Measurements from ENCODE around the gene MRPL36.
"Not testable (repeated sequence)": the region's sequence is repeated elsewhere in the genome, so short reads cannot be mapped to it uniquely, and the experiment has no call there.

The MRPL36 gene

GRCh38 chr5:1789834-1790471 is 9.7 kb downstream of the MRPL36 start:
- peak overlapping the region; percentile 16 for H2AFZ ChIP-seq (ENCODE audit: low read depth, low read length)
- H4K91ac ChIP-seq (ENCODE audit: low read length): no peak overlapping the region
- peaks cover 0 to 1% of the 10 kb centered on the region in 2 experiments for H3K36me3 ChIP-seq (ENCODE audit: control insufficient read depth in 1 of 2, insufficient read depth in 2 of 2, low read depth in 1 of 2, low read length in 2 of 2)
- peaks cover 0 to 1% of the 10 kb centered on the region in 2 experiments for H3K27me3 ChIP-seq (ENCODE audit: control insufficient read depth in 1 of 2, insufficient read depth in 1 of 2, low read length in 2 of 2)
- H2BK120ac ChIP-seq (ENCODE audit: low read depth, low read length): no peak overlapping the region
- no peak overlapping the region for H2BK5ac ChIP-seq (ENCODE audit: low read depth, low read length, poor library complexity, severe bottlenecking)
- H3K4me2 ChIP-seq (ENCODE audit: low read length, poor library complexity, severe bottlenecking): peak overlapping the region; percentile 18
- no peak overlapping the region for H3K23ac ChIP-seq (ENCODE audit: low read length in 2 of 2)
- H4K8ac ChIP-seq (ENCODE audit: low read length): peak overlapping the region; percentile 80
- H3K27ac ChIP-seq (ENCODE audit: low read length, poor library complexity, severe bottlenecking): no peak overlapping the region
- peaks cover 1% of the 10 kb centered on the region for H3K79me1 ChIP-seq (replicated peaks; ENCODE audit: low read length, poor library complexity, severe bottlenecking)
- H2BK15ac ChIP-seq (ENCODE audit: low read depth, poor library complexity, severe bottlenecking): no peak overlapping the region
- peak overlapping the region in 1 of 2 experiments; percentile 61 for H3K4me3 ChIP-seq (ENCODE audit: insufficient read depth in 1 of 2, low read depth in 1 of 2, low read length in 2 of 2)
- DNase-seq: peak; percentile 89
- H3K4me1 ChIP-seq (ENCODE audit: control insufficient read depth, insufficient read depth, low read depth, low read length): peaks cover 18% of the 10 kb centered on the region
- peak overlapping the region; percentile 42 for H3K9ac ChIP-seq (ENCODE audit: low read length)
- peak overlapping the region in 1 of 2 experiments; percentile 49 for H3K4ac ChIP-seq (ENCODE audit: low read depth in 1 of 2, low read length in 2 of 2)
- no peak overlapping the region for H3K14ac ChIP-seq (ENCODE audit: low read length in 2 of 2)
- peak overlapping the region in 1 of 2 experiments; percentile 41 for H3K18ac ChIP-seq (ENCODE audit: low read depth in 1 of 2, low read length in 2 of 2)
- H2BK12ac ChIP-seq (ENCODE audit: low read length in 2 of 2): no peak overlapping the region
- no peak overlapping the region for H2AK5ac ChIP-seq (ENCODE audit: low read length, severe bottlenecking)
- no peaks in the 10 kb centered on the region for H3K9me3 ChIP-seq (ENCODE audit: control insufficient read depth, low read length)
- 0% methylated on average over 8 of the region's 10 CpGs for WGBS

- H3K18ac ChIP-seq (ENCODE audit: low read depth in 1 of 2, low read length in 2 of 2); H3K4ac ChIP-seq (ENCODE audit: low read depth in 1 of 2, low read length in 2 of 2); H3K27ac ChIP-seq (ENCODE audit: low read length, poor library complexity, severe bottlenecking); H3K36me3 ChIP-seq (ENCODE audit: control insufficient read depth in 1 of 2, insufficient read depth in 2 of 2, low read depth in 1 of 2, low read length in 2 of 2); H2BK15ac ChIP-seq (ENCODE audit: low read depth, poor library complexity, severe bottlenecking); H2BK5ac ChIP-seq (ENCODE audit: low read depth, low read length, poor library complexity, severe bottlenecking); H3K9me3 ChIP-seq (ENCODE audit: control insufficient read depth, low read length); H3K14ac ChIP-seq (ENCODE audit: low read length in 2 of 2); H4K8ac ChIP-seq (ENCODE audit: low read length); H2AK5ac ChIP-seq (ENCODE audit: low read length, severe bottlenecking); H3K23ac ChIP-seq (ENCODE audit: low read length in 2 of 2); H2BK12ac ChIP-seq (ENCODE audit: low read length in 2 of 2); H3K79me1 ChIP-seq (replicated peaks; ENCODE audit: low read length, poor library complexity, severe bottlenecking); H3K4me2 ChIP-seq (ENCODE audit: low read length, poor library complexity, severe bottlenecking); H4K91ac ChIP-seq (ENCODE audit: low read length); H2BK120ac ChIP-seq (ENCODE audit: low read depth, low read length); H3K27me3 ChIP-seq (ENCODE audit: control insufficient read depth in 1 of 2, insufficient read depth in 1 of 2, low read length in 2 of 2): not testable (repeated sequence)
- Histone ChIP-seq H3K4me1 (ENCODE audit: control insufficient read depth, insufficient read depth, low read depth, low read length) (peaks cover 13% of the 10 kb centered on the region), H2AFZ (ENCODE audit: low read depth, low read length) (peak overlapping the region; percentile 16), H3K9ac (ENCODE audit: low read length) (peak overlapping the region; percentile 42), H3K4me3 (ENCODE audit: insufficient read depth in 1 of 2, low read depth in 1 of 2, low read length in 2 of 2) (peak overlapping the region in 1 of 2 experiments; percentile 61)
- 75% methylated on average over 3 of the region's 3 CpGs for WGBS
- DNase-seq: peak; percentile 89
Observed at GRCh38 chr5:1789438-1789833, 10.2 kb downstream of the MRPL36 start.

GRCh38 chr5:1788828-1789227 is 10.8 kb downstream of the MRPL36 start:
- no peaks in the 10 kb centered on the region for H3K9me3 ChIP-seq (ENCODE audit: control insufficient read depth, low read length)
- no peak overlapping the region for H2BK120ac ChIP-seq (ENCODE audit: low read depth, low read length)
- no peak overlapping the region for H2AK5ac ChIP-seq (ENCODE audit: low read length, severe bottlenecking)
- WGBS: 91% methylated on average over 14 of the region's 15 CpGs
- no peaks in the 10 kb centered on the region for H3K36me3 ChIP-seq (ENCODE audit: control insufficient read depth in 1 of 2, insufficient read depth in 2 of 2, low read depth in 1 of 2, low read length in 2 of 2)
- peak overlapping the region in 1 of 2 experiments; percentile 71 for H3K14ac ChIP-seq (ENCODE audit: low read length in 2 of 2)
- no peak overlapping the region for H3K4ac ChIP-seq (ENCODE audit: low read depth in 1 of 2, low read length in 2 of 2)
- H3K18ac ChIP-seq (ENCODE audit: low read depth in 1 of 2, low read length in 2 of 2): peak overlapping the region; percentile 9 to 50
- no peak overlapping the region for H2BK5ac ChIP-seq (ENCODE audit: low read depth, low read length, poor library complexity, severe bottlenecking)
- peaks cover 11% of the 10 kb centered on the region for H3K4me1 ChIP-seq (ENCODE audit: control insufficient read depth, insufficient read depth, low read depth, low read length)
- peak overlapping the region; percentile 73 for H4K8ac ChIP-seq (ENCODE audit: low read length)
- peaks cover 11% of the 10 kb centered on the region in 2 experiments for H3K27me3 ChIP-seq (ENCODE audit: control insufficient read depth in 1 of 2, insufficient read depth in 1 of 2, low read length in 2 of 2)
- no peak overlapping the region for H3K27ac ChIP-seq (ENCODE audit: low read length, poor library complexity, severe bottlenecking)
- peak overlapping the region; percentile 80 for H2BK15ac ChIP-seq (ENCODE audit: low read depth, poor library complexity, severe bottlenecking)
- DNase-seq: no peak
- no peak overlapping the region for H3K9ac ChIP-seq (ENCODE audit: low read length)
- H2BK12ac ChIP-seq (ENCODE audit: low read length in 2 of 2): peak overlapping the region; percentile 63 to 90
- H2AFZ ChIP-seq (ENCODE audit: low read depth, low read length): peak overlapping the region; percentile 57
- no peak overlapping the region for H3K23ac ChIP-seq (ENCODE audit: low read length in 2 of 2)
- no peaks in the 10 kb centered on the region for H3K79me1 ChIP-seq (replicated peaks; ENCODE audit: low read length, poor library complexity, severe bottlenecking)
- H3K4me2 ChIP-seq (ENCODE audit: low read length, poor library complexity, severe bottlenecking): no peak overlapping the region
- H3K4me3 ChIP-seq (ENCODE audit: insufficient read depth in 1 of 2, low read depth in 1 of 2, low read length in 2 of 2): no peak overlapping the region
- H4K91ac ChIP-seq (ENCODE audit: low read length): peak overlapping the region; percentile 70

GRCh38 chr5:1788200-1788599 is 11.4 kb downstream of the MRPL36 start:
- H2BK15ac ChIP-seq (ENCODE audit: low read depth, poor library complexity, severe bottlenecking): no peak overlapping the region
- no peak overlapping the region for H3K4ac ChIP-seq (ENCODE audit: low read depth in 1 of 2, low read length in 2 of 2)
- no peaks in the 10 kb centered on the region for H3K9me3 ChIP-seq (ENCODE audit: control insufficient read depth, low read length)
- peaks cover 11% of the 10 kb centered on the region in 2 experiments for H3K27me3 ChIP-seq (ENCODE audit: control insufficient read depth in 1 of 2, insufficient read depth in 1 of 2, low read length in 2 of 2)
- WGBS: 98% methylated on average over 7 of the region's 7 CpGs
- no peak overlapping the region for H2BK5ac ChIP-seq (ENCODE audit: low read depth, low read length, poor library complexity, severe bottlenecking)
- no peak overlapping the region for H2AK5ac ChIP-seq (ENCODE audit: low read length, severe bottlenecking)
- H4K8ac ChIP-seq (ENCODE audit: low read length): no peak overlapping the region
- no peak overlapping the region for H3K4me2 ChIP-seq (ENCODE audit: low read length, poor library complexity, severe bottlenecking)
- no peak overlapping the region for H4K91ac ChIP-seq (ENCODE audit: low read length)
- no peak overlapping the region for H3K14ac ChIP-seq (ENCODE audit: low read length in 2 of 2)
- H3K18ac ChIP-seq (ENCODE audit: low read depth in 1 of 2, low read length in 2 of 2): peak overlapping the region in 1 of 2 experiments; percentile 38
- H2BK120ac ChIP-seq (ENCODE audit: low read depth, low read length): no peak overlapping the region
- H3K23ac ChIP-seq (ENCODE audit: low read length in 2 of 2): no peak overlapping the region
- H3K79me1 ChIP-seq (replicated peaks; ENCODE audit: low read length, poor library complexity, severe bottlenecking): no peaks in the 10 kb centered on the region
- no peaks in the 10 kb centered on the region for H3K36me3 ChIP-seq (ENCODE audit: control insufficient read depth in 1 of 2, insufficient read depth in 2 of 2, low read depth in 1 of 2, low read length in 2 of 2)
- H3K4me1 ChIP-seq (ENCODE audit: control insufficient read depth, insufficient read depth, low read depth, low read length): peaks cover 10% of the 10 kb centered on the region
- no peak overlapping the region for H2AFZ ChIP-seq (ENCODE audit: low read depth, low read length)
- DNase-seq: no peak
- no peak overlapping the region for H3K27ac ChIP-seq (ENCODE audit: low read length, poor library complexity, severe bottlenecking)
- H3K9ac ChIP-seq (ENCODE audit: low read length): no peak overlapping the region
- H3K4me3 ChIP-seq (ENCODE audit: insufficient read depth in 1 of 2, low read depth in 1 of 2, low read length in 2 of 2): no peak overlapping the region
- H2BK12ac ChIP-seq (ENCODE audit: low read length in 2 of 2): peak overlapping the region in 1 of 2 experiments; percentile 57

Data from mesenchymal stem cell (in vitro differentiated cells and primary cell).